HUDEP-2 (cell line): Measurements from ENCODE around the gene HADH.

Source experiments
- DNase-seq, 76 experiments: peaks; one replicate each; lab custom pipeline; 2025; ENCODE audit not compliant: unreplicated experiment in 76 of 76; lab: John Stamatoyannopoulos, UW

HADH gene

GRCh38 chr4:108054025-108054638 lies 64.4 kb downstream of the HADH start:
- DNase-seq: no peak

- no peak for DNase-seq
Measured at GRCh38 chr4:108055787-108056186, 66.1 kb downstream of the HADH start.

GRCh38 chr4:108056418-108056817 lies 66.7 kb downstream of the HADH start:
- DNase-seq: no peak

- no peak for DNase-seq
Measured at GRCh38 chr4:108058685-108059440, 69.2 kb downstream of the HADH start.

GRCh38 chr4:108060164-108060563 lies 70.5 kb downstream of the HADH start:
- DNase-seq: peak in 3 of 76 experiments; percentile 3 to 10 (median 5)

- DNase-seq: no peak
Measured at GRCh38 chr4:108060686-108061321, 71.1 kb downstream of the HADH start.

GRCh38 chr4:108068442-108068841 lies 78.8 kb downstream of the HADH start:
- no peak for DNase-seq

GRCh38 chr4:108070775-108071174 lies 81.1 kb downstream of the HADH start:
- no peak for DNase-seq

GRCh38 chr4:108072300-108072699 lies 82.6 kb downstream of the HADH start:
- DNase-seq: no peak

- DNase-seq: no peak
Measured at GRCh38 chr4:108078024-108078733, 88.5 kb downstream of the HADH start.

- DNase-seq: no peak
Measured at GRCh38 chr4:108080747-108081146, 91.1 kb downstream of the HADH start.

- DNase-seq: no peak
Measured at GRCh38 chr4:108081256-108081655, 91.6 kb downstream of the HADH start.
